GM23248 (cell line): ENCODE measurements around the gene MECP2.

Experiments
- EZH2 ChIP-seq: fragments of 200-600 bp; sonication (generic); IDR thresholded peaks from 2 replicates; pipeline ENCODE4 v1.6.1; 2018; ENCODE audit warnings: antibody characterized with exemption, mild to moderate bottlenecking; ENCODE audit not compliant: insufficient read depth, poor library complexity, severe bottlenecking
- EZH2phosphoT487 ChIP-seq: fragments of 200-600 bp; sonication (generic); IDR thresholded peaks from 2 replicates; pipeline ENCODE4 v1.6.1; 2018; ENCODE audit warnings: antibody characterized with exemption, moderate library complexity, mild to moderate bottlenecking, low read depth; ENCODE audit not compliant: insufficient read depth

- TF ChIP-seq EZH2phosphoT487 (no peak), EZH2 (no peak)
Observed at GRCh38 chrX:154030715-154031305, 66.7 kb downstream of the MECP2 start.
